Measurements from ENCODE around the gene TRPM6. TPM values are rescaled to one million over a fixed set of nuclear protein-coding genes. Genes with fewer than 3 reads are reported as not detected.

TRPM6 gene
- total RNA-seq, 1 donor from 2014 or later, result 1.7 TPM

DNA sequence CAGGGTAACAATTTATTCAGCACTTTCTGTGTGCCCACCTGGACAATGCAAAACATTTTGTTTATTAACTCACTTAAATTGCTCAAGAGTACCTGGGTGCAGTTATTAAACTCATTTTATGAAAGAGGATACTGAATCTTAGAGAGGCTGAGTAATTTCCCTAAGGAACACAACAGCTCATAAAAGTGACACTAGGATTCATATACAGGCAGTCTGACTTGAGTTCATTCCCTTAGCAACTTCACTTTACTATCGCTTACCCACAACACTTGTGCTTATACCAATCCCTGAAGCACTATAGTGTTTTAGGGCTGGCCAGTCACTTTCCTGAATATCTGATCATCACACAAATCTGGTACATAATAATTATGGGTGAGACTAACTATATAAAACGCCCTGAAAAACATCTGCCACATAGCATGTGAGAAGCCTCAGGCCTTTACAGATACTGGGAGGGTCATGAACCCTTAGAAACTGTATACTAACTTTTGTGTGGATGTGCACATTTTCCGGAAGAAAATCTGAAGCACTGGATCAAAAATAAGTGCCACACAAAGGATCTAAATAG, 11.3 kb downstream of the TRPM6 start:
- Mint-ChIP-seq H3K4me1 (ENCODE audit: low read depth, unreplicated experiment) (no peaks in the 10 kb centered on the region), H3K27ac (ENCODE audit: unreplicated experiment) (no peak overlapping the region), H3K36me3 (ENCODE audit: unreplicated experiment) (peaks cover 22% of the 10 kb centered on the region), H3K9me3 (ENCODE audit: unreplicated experiment) (peaks cover 7% of the 10 kb centered on the region), H3K4me3 (ENCODE audit: unreplicated experiment) (no peak overlapping the region), H3K27me3 (ENCODE audit: unreplicated experiment) (peaks cover 2% of the 10 kb centered on the region)
- no peak for DNase-seq
- TF ChIP-seq, protein P1, sequence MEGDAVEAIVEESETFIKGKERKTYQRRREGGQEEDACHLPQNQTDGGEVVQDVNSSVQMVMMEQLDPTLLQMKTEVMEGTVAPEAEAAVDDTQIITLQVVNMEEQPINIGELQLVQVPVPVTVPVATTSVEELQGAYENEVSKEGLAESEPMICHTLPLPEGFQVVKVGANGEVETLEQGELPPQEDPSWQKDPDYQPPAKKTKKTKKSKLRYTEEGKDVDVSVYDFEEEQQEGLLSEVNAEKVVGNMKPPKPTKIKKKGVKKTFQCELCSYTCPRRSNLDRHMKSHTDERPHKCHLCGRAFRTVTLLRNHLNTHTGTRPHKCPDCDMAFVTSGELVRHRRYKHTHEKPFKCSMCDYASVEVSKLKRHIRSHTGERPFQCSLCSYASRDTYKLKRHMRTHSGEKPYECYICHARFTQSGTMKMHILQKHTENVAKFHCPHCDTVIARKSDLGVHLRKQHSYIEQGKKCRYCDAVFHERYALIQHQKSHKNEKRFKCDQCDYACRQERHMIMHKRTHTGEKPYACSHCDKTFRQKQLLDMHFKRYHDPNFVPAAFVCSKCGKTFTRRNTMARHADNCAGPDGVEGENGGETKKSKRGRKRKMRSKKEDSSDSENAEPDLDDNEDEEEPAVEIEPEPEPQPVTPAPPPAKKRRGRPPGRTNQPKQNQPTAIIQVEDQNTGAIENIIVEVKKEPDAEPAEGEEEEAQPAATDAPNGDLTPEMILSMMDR (IDR thresholded peaks at IDR 0.05; ENCODE audit: partially characterized antibody, unreplicated experiment), result no peak

DNA sequence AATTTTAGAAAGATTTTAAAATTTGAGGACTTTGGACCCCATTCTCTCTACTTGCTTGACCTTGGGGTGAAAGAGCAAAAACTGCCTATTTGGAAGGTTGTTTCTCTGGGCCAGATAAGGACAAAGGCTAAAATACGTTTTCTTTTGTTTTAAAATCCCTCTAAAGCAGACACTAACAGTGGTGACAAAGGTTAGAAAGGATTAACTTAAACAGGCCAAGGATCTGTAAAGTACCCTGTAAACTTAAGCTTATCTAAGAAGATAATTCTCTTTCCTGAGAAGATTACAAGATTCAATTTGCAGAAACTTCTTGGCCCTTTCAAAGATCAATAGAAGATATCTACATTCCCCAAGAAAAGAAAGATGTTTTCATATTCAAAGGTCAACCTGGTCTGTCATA, 12.1 kb downstream of the TRPM6 start:
- H3K27me3 Mint-ChIP-seq (ENCODE audit: unreplicated experiment), result peaks cover 2% of the 10 kb centered on the region
- no peak overlapping the region for H3K4me3 Mint-ChIP-seq (ENCODE audit: unreplicated experiment)
- TF ChIP-seq, protein P1 (IDR thresholded peaks at IDR 0.05; ENCODE audit: partially characterized antibody, unreplicated experiment), result no peak
- no peaks in the 10 kb centered on the region for H3K4me1 Mint-ChIP-seq (ENCODE audit: low read depth, unreplicated experiment)
- H3K27ac Mint-ChIP-seq (ENCODE audit: unreplicated experiment), result no peak overlapping the region
- H3K9me3 Mint-ChIP-seq (ENCODE audit: unreplicated experiment), result peaks cover 7% of the 10 kb centered on the region
- peaks cover 20% of the 10 kb centered on the region for H3K36me3 Mint-ChIP-seq (ENCODE audit: unreplicated experiment)
- no peak for DNase-seq

DNA sequence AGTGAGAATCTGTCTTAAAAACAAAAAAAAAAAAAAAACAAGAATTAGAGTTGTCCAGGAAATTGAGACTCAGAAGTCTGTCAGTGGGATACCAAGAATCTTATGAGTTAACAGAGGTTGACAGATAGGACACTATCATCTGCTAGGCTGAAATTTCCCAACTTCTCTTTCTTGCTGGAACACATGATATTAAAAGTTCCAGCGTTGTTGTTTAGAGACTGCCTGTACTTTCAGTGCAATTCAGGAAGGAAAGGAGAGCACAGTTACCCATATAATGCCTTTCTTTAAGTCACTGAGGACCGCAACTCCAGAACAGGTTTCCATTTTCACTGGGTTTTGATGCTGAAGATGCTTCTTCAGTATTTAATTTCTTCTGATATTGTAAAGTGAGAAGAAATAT, 13.5 kb downstream of the TRPM6 start:
- H3K27me3 Mint-ChIP-seq (ENCODE audit: unreplicated experiment), result peaks cover 2% of the 10 kb centered on the region
- no peak overlapping the region for H3K27ac Mint-ChIP-seq (ENCODE audit: unreplicated experiment)
- no peak for DNase-seq
- H3K9me3 Mint-ChIP-seq (ENCODE audit: unreplicated experiment), result peaks cover 7% of the 10 kb centered on the region
- no peak overlapping the region for H3K4me3 Mint-ChIP-seq (ENCODE audit: unreplicated experiment)
- H3K4me1 Mint-ChIP-seq (ENCODE audit: low read depth, unreplicated experiment), result no peaks in the 10 kb centered on the region
- H3K36me3 Mint-ChIP-seq (ENCODE audit: unreplicated experiment), result peaks cover 7% of the 10 kb centered on the region
- TF ChIP-seq, protein P1 (IDR thresholded peaks at IDR 0.05; ENCODE audit: partially characterized antibody, unreplicated experiment), result no peak

DNA sequence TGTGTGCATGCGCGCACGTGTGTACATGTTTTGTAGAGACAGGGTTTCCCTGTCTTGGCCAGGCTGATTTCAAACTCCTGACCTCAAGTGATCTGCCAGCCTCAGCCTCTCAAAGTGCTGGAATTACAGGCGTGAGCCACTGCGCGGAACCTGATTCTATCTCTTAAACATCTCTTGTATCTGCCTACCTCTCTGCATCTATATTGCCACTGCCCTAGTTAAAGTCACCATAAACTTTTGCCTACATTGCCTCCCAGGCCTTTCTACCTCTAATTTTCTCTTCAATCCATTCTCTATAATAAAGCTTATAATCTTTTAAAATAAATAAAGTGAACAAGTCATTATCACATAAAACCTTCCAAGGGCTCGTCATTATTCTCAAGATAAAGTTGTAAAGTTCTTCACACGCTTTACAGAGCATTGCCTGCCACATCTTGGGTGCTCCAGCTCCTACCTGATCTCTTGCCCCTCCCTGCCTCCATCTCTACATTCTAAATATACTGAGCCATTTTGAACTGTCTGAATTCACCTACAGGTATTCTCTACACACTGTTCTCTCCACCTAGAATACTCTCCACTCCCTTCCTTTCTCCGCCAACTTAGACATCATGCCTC, 15.0 kb downstream of the TRPM6 start:
- Mint-ChIP-seq H3K9me3 (ENCODE audit: unreplicated experiment) (no peaks in the 10 kb centered on the region), H3K4me3 (ENCODE audit: unreplicated experiment) (no peak overlapping the region), H3K27me3 (ENCODE audit: unreplicated experiment) (peaks cover 2% of the 10 kb centered on the region), H3K36me3 (ENCODE audit: unreplicated experiment) (no peaks in the 10 kb centered on the region), H3K27ac (ENCODE audit: unreplicated experiment) (no peak overlapping the region), H3K4me1 (ENCODE audit: low read depth, unreplicated experiment) (no peaks in the 10 kb centered on the region)
- no peak for DNase-seq
- TF ChIP-seq, protein P1 (IDR thresholded peaks at IDR 0.05; ENCODE audit: partially characterized antibody, unreplicated experiment), result no peak

DNA sequence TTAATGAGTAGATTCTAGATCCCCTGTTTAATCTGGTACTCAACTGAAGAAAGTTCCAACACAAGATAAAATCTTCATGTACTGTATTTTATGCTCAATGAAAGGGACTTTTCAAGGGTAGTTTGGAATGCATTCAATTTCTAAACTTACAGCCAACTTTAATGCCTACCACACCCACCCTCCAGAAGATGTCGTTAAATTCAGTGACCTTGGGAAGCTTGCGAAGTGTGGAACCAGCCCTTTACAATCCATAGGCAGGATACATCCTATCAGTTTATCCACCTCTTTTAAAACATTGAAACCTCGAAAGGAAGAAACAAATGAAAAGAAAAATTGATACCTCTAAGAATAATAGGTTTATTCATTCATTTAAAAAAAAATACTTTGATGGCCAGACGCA, 20.2 kb downstream of the TRPM6 start:
- DNase-seq, result no peak
- Mint-ChIP-seq H3K9me3 (ENCODE audit: unreplicated experiment) (no peaks in the 10 kb centered on the region), H3K27me3 (ENCODE audit: unreplicated experiment) (no peaks in the 10 kb centered on the region), H3K4me3 (ENCODE audit: unreplicated experiment) (no peak overlapping the region), H3K27ac (ENCODE audit: unreplicated experiment) (no peak overlapping the region), H3K36me3 (ENCODE audit: unreplicated experiment) (no peaks in the 10 kb centered on the region), H3K4me1 (ENCODE audit: low read depth, unreplicated experiment) (no peaks in the 10 kb centered on the region)
- TF ChIP-seq, protein P1 (IDR thresholded peaks at IDR 0.05; ENCODE audit: partially characterized antibody, unreplicated experiment), result no peak

Data from glutamatergic neuron (in vitro differentiated cells).